Tibial nerve (tissue), 3 donors: ENCODE data around the gene KCNK6.

Experiments used
- CTCF ChIP-seq, 5 experiments: fragments of 200-600 bp in 3 of 5; fragments of 450-650 bp in 2 of 5; sonication (generic) in 3 of 5; IDR thresholded peaks; one replicate each; pipeline ENCODE4 v1.5.1; 2016 to 2019; ENCODE audit warnings: antibody characterized with exemption in 5 of 5, mild to moderate bottlenecking in 3 of 5, moderate library complexity in 2 of 5
- POLR2A ChIP-seq, 2 donors: fragments of 450-650 bp; IDR thresholded peaks; one replicate each; pipeline ENCODE4 v1.6.1; 2017; ENCODE audit warnings: antibody characterized with exemption in 2 of 2, mild to moderate bottlenecking in 2 of 2, moderate library complexity in 2 of 2

GRCh38 chr19:38340927-38341326, 21.3 kb downstream of the KCNK6 start:
- TF ChIP-seq CTCF (IDR thresholded peaks at IDR 0.05) (no peak), POLR2A (IDR thresholded peaks at IDR 0.05) (no peak)
